Naive thymus-derived CD4-positive, alpha-beta T cell (primary cell): Measurements from ENCODE around the gene ANKRD26. TPM values are rescaled to one million over a fixed set of nuclear protein-coding genes. Genes with fewer than 3 reads are reported as not detected.
A peak's percentile ranks its signal among the peaks of the same experiment; 100 is the strongest.

ENCODE experiments used
- ATAC-seq: fragments of 150-1000 bp; cut with Tn5 transposase; 2 replicates; pipeline ENCODE4 v1.10.0; 2021; ENCODE audit warnings: mild to moderate bottlenecking, moderate library complexity
- CTCF ChIA-PET: fragments of 350-600 bp; sonication (Branson Sonifier 250); formaldehyde crosslinking; loops from one replicate; lab custom pipeline; 2021; ENCODE audit warnings: antibody characterized with exemption; lab: Charles Lee
- POLR2A ChIA-PET: fragments of 350-600 bp; sonication (Branson Sonifier 250); formaldehyde crosslinking; loops from one replicate; lab custom pipeline; 2021; ENCODE audit warnings: antibody characterized with exemption, inconsistent platforms; lab: Charles Lee
- DNase-seq, 9 donors: peaks; one replicate each; pipeline versions ENCODE4 v3.0.0 to v3.0.0-alpha.2; 2020 to 2022; ENCODE audit warnings: mixed read lengths in 1 of 9
- H3K27ac ChIP-seq: one replicate; pipeline ENCODE4 v1.7.0; 2013; ENCODE audit warnings: mild to moderate bottlenecking, low read depth, low read length, moderate library complexity
- H3K27me3 ChIP-seq, 2 donors: one replicate each; pipeline ENCODE4 v1.7.0; 2013; ENCODE audit warnings: low read length in 2 of 2, mild to moderate bottlenecking in 2 of 2, moderate library complexity in 2 of 2; ENCODE audit not compliant: control insufficient read depth in 2 of 2, insufficient read depth in 2 of 2
- H3K36me3 ChIP-seq, 3 experiments: 1 replicate in 2 of 3; 2 replicates in 1 of 3; pipeline ENCODE4 v1.7.0; 2013; ENCODE audit warnings: low read length in 3 of 3, mild to moderate bottlenecking in 3 of 3, moderate library complexity in 1 of 3; ENCODE audit not compliant: insufficient read depth in 3 of 3, control insufficient read depth in 2 of 3
- H3K4me1 ChIP-seq, 2 donors: one replicate each; pipeline ENCODE4 v1.7.0; 2013; ENCODE audit warnings: low read length in 2 of 2, mild to moderate bottlenecking in 2 of 2, moderate library complexity in 1 of 2; ENCODE audit not compliant: control insufficient read depth in 2 of 2, insufficient read depth in 2 of 2
- H3K4me3 ChIP-seq: 2 replicates; pipeline ENCODE4 v1.7.0; 2013; ENCODE audit warnings: mild to moderate bottlenecking, low read length
- H3K9me3 ChIP-seq, 3 experiments: 1 replicate in 2 of 3; 2 replicates in 1 of 3; pipeline ENCODE4 v1.7.0; 2013; ENCODE audit warnings: low read length in 3 of 3; ENCODE audit not compliant: control insufficient read depth in 2 of 3
- H3K27ac Mint-ChIP-seq, 9 donors: one replicate each; pipeline ENCODE4 v1.8.0; 2020 to 2022; ENCODE audit warnings: mixed read lengths in 9 of 9, mild to moderate bottlenecking in 8 of 9, moderate library complexity in 5 of 9, inconsistent platforms in 2 of 9
- H3K27me3 Mint-ChIP-seq, 5 donors: one replicate each; pipeline ENCODE4 v1.8.0; 2021 to 2022; ENCODE audit warnings: mixed read lengths in 5 of 5, mild to moderate bottlenecking in 1 of 5
- H3K36me3 Mint-ChIP-seq, 5 donors: one replicate each; pipeline ENCODE4 v1.8.0; 2020 to 2022; ENCODE audit warnings: mixed read lengths in 5 of 5, mild to moderate bottlenecking in 3 of 5, inconsistent platforms in 1 of 5
- H3K4me1 Mint-ChIP-seq, 7 donors: one replicate each; pipeline ENCODE4 v1.8.0; 2020 to 2022; ENCODE audit warnings: mixed read lengths in 7 of 7, mild to moderate bottlenecking in 3 of 7, inconsistent platforms in 1 of 7
- H3K4me3 Mint-ChIP-seq, 10 donors: one replicate each; pipeline ENCODE4 v1.8.0; 2020 to 2022; ENCODE audit warnings: mild to moderate bottlenecking in 10 of 10, mixed read lengths in 10 of 10, moderate library complexity in 6 of 10, inconsistent platforms in 2 of 10
- H3K9me3 Mint-ChIP-seq, 11 donors: one replicate each; pipeline ENCODE4 v1.8.0; 2020 to 2022; ENCODE audit warnings: mixed read lengths in 11 of 11, mild to moderate bottlenecking in 4 of 11, inconsistent platforms in 1 of 11, moderate library complexity in 1 of 11
- intact Hi-C, 2 donors: fragments of 100-400 bp; cut with micrococcal nuclease; formaldehyde crosslinking; loops; one replicate each; pipeline ENCODE4 v1.15.1; 2023
- polyA plus RNA-seq, 2 donors: library from polyadenylated mRNA; unstranded; fragments of 300-500 nt; fragmentation: Illumina TruSeq; gene quantifications; one replicate each; pipeline ENCODE4 v1.2.3, GENCODE V29; 2021
- total RNA-seq, 6 experiments: library from RNA in 5 of 6; stranded (reverse) in 5 of 6; gene quantifications; 1 replicate in 5 of 6; 2 replicates in 1 of 6; pipeline ENCODE4 v1.2.3 and lab custom pipeline; 2021 to 2026

Gene ANKRD26
- total RNA-seq = 10 to 100 TPM in 2 of 5 experiments, 1 to 10 TPM in 3; 6.4 to 14.2 (median 8.9) TPM
- 1 to 10 TPM; 2.9 to 3.9 TPM for polyA plus RNA-seq
- 64.2 reads per million, percentile 76 among the genes with 10 or more reads in this experiment for total RNA-seq (lab: John Stamatoyannopoulos, UW)

GRCh38 chr10:27099916-27100812, at the start of gene ANKRD26:
Gene ANKRD26, minus strand, starts transcription at chr10:27100494. Its CDS starts 168 bp downstream, at chr10:27100326.
- Mint-ChIP-seq H3K27me3 (peaks cover 0 to 2% (median 0%) of the 10 kb centered on the region in 5 donors), H3K36me3 (peaks cover 0 to 15% (median 4%) of the 10 kb centered on the region in 5 donors), H3K27ac (peak within 1 kb of the TSS; percentile 92 to 99 (median 98)), H3K4me1 (peaks cover 30 to 64% (median 51%) of the 10 kb centered on the region in 7 donors), H3K9me3 (peaks cover 0 to 13% (median 0%) of the 10 kb centered on the region in 11 donors), H3K4me3 (peak within 1 kb of the TSS; percentile 86 to 97 (median 92))
- H3K4me3 ChIP-seq = peak within 1 kb of the TSS; percentile 89
- intact Hi-C loops = loop anchor here (1.0 to 10.0 kb wide), 15 partner anchors 15 to 1433 kb away; partner anchors contain the start of genes ABI1 (in 1 of the 2), APBB1IP (in 1 of the 2), PDSS1 (in 1 of the 2) and RAB18 (in 1 of the 2)
- ChIA-PET CTCF (interaction anchor here (1.3 kb wide), 1 partner anchor 54 kb away, joined by 3 read pairs; the partner anchor contains the start of gene YME1L1), POLR2A (interaction anchor here (0.6 to 5.3 kb wide), 5 partner anchors 23 to 1711 kb away, joined by 3 to 43 read pairs (median 5); partner anchors contain the start of genes MASTL and YME1L1)
- DNase-seq = peak; percentile 92 to 97 (median 95)
- peaks cover 18 to 28% of the 10 kb centered on the region in 2 donors for H3K4me1 ChIP-seq
- H3K9me3 ChIP-seq = no peaks in the 10 kb centered on the region
- H3K27ac ChIP-seq = peak within 1 kb of the TSS; percentile 84
- H3K36me3 ChIP-seq = no peaks in the 10 kb centered on the region
- peak; percentile 76 for ATAC-seq
- H3K27me3 ChIP-seq = no peaks in the 10 kb centered on the region

GRCh38 chr10:27147701-27148100, 47.4 kb upstream of the ANKRD26 start:
- Mint-ChIP-seq H3K36me3 (peaks cover 3 to 44% (median 18%) of the 10 kb centered on the region in 5 donors), H3K27me3 (no peaks in the 10 kb centered on the region), H3K9me3 (no peaks in the 10 kb centered on the region), H3K4me3 (peak overlapping the region in 1 of 10 donors; percentile 39), H3K4me1 (peaks cover 26 to 66% (median 47%) of the 10 kb centered on the region in 7 donors), H3K27ac (peak overlapping the region in 1 of 9 donors; percentile 71)
- peaks cover 21 to 42% (median 27%) of the 10 kb centered on the region in 3 experiments for H3K36me3 ChIP-seq
- CTCF ChIA-PET = no interaction called here
- H3K27me3 ChIP-seq = no peaks in the 10 kb centered on the region
- POLR2A ChIA-PET = interaction anchor here (0.6 to 1.0 kb wide), 2 partner anchors 12 to 71 kb away, joined by 3 to 4 read pairs; no protein-coding TSS in a partner anchor
- peaks cover 6 to 8% of the 10 kb centered on the region in 2 donors for H3K4me1 ChIP-seq
- intact Hi-C loops = no loop called here
- DNase-seq (no peak), ATAC-seq (no peak)
- no peak overlapping the region for H3K4me3 ChIP-seq
- no peak overlapping the region for H3K27ac ChIP-seq
- no peaks in the 10 kb centered on the region for H3K9me3 ChIP-seq

- POLR2A ChIA-PET = interaction anchor here (1.1 kb wide), 1 partner anchor 96 kb away, joined by 3 read pairs; no protein-coding TSS in a partner anchor
- H3K27me3 Mint-ChIP-seq = no peaks in the 10 kb centered on the region
- peak; percentile 42 for ATAC-seq
- intact Hi-C loops = no loop called here
- no peaks in the 10 kb centered on the region for H3K9me3 ChIP-seq
- H3K4me1 Mint-ChIP-seq = peaks cover 12 to 49% (median 34%) of the 10 kb centered on the region in 7 donors
- CTCF ChIA-PET = interaction anchor here (0.6 to 1.2 kb wide), 2 partner anchors 8 to 622 kb away, joined by 3 to 4 read pairs; partner anchors contain the start of gene YME1L1
- no peak for DNase-seq
- H3K36me3 ChIP-seq = peaks cover 24 to 50% (median 27%) of the 10 kb centered on the region in 3 experiments
- H3K27me3 ChIP-seq = no peaks in the 10 kb centered on the region
- no peak overlapping the region for H3K4me3 ChIP-seq
- peaks cover 0 to 1% (median 0%) of the 10 kb centered on the region in 11 donors for H3K9me3 Mint-ChIP-seq
- peak overlapping the region in 2 of 9 donors; percentile 9 to 51 for H3K27ac Mint-ChIP-seq
- H3K4me1 ChIP-seq = no peaks in the 10 kb centered on the region
- H3K27ac ChIP-seq = no peak overlapping the region
- no peak overlapping the region for H3K4me3 Mint-ChIP-seq
- peaks cover 3 to 44% (median 13%) of the 10 kb centered on the region in 5 donors for H3K36me3 Mint-ChIP-seq
Observed at GRCh38 chr10:27145937-27146336, 45.6 kb upstream of the ANKRD26 start.

- H3K27me3 Mint-ChIP-seq = no peaks in the 10 kb centered on the region
- Histone ChIP-seq H3K4me1 (no peaks in the 10 kb centered on the region), H3K27me3 (no peaks in the 10 kb centered on the region), H3K27ac (no peak overlapping the region), H3K36me3 (peaks cover 28 to 57% (median 30%) of the 10 kb centered on the region in 3 experiments), H3K9me3 (no peaks in the 10 kb centered on the region), H3K4me3 (no peak overlapping the region)
- ChIA-PET CTCF (no interaction called here), POLR2A (interaction anchor here (0.7 kb wide), 1 partner anchor 10 kb away, joined by 3 read pairs; the partner anchor contains the start of gene YME1L1)
- H3K9me3 Mint-ChIP-seq = peaks cover 0 to 1% (median 0%) of the 10 kb centered on the region in 11 donors
- H3K4me1 Mint-ChIP-seq = peaks cover 8 to 34% (median 20%) of the 10 kb centered on the region in 7 donors
- intact Hi-C loops = no loop called here
- ATAC-seq (no peak), DNase-seq (no peak)
- H3K4me3 Mint-ChIP-seq = no peak overlapping the region
- H3K27ac Mint-ChIP-seq = peak overlapping the region in 1 of 9 donors; percentile 66
- H3K36me3 Mint-ChIP-seq = peaks cover 3 to 43% (median 12%) of the 10 kb centered on the region in 5 donors
Observed at GRCh38 chr10:27143686-27144085, 43.4 kb upstream of the ANKRD26 start.

GRCh38 chr10:27138277-27138676, 38.0 kb upstream of the ANKRD26 start:
- H3K9me3 Mint-ChIP-seq = peaks cover 0 to 3% (median 0%) of the 10 kb centered on the region in 11 donors
- Histone ChIP-seq H3K36me3 (peaks cover 14 to 61% (median 18%) of the 10 kb centered on the region in 3 experiments), H3K4me1 (no peaks in the 10 kb centered on the region), H3K9me3 (no peaks in the 10 kb centered on the region), H3K4me3 (no peak overlapping the region), H3K27me3 (no peaks in the 10 kb centered on the region), H3K27ac (no peak overlapping the region)
- intact Hi-C loops = loop anchor here in 1 of 2 donors (2.0 to 10.0 kb wide), 2 partner anchors 15 to 383 kb away; no protein-coding TSS in a partner anchor
- ChIA-PET CTCF (no interaction called here), POLR2A (interaction anchor here (1.1 kb wide), 1 partner anchor 17 kb away, joined by 3 read pairs; no protein-coding TSS in a partner anchor)
- peaks cover 4 to 31% (median 14%) of the 10 kb centered on the region in 5 donors for H3K36me3 Mint-ChIP-seq
- H3K4me3 Mint-ChIP-seq = no peak overlapping the region
- ATAC-seq (no peak), DNase-seq (no peak)
- peak overlapping the region in 3 of 9 donors; percentile 14 to 16 (median 15) for H3K27ac Mint-ChIP-seq
- no peaks in the 10 kb centered on the region for H3K27me3 Mint-ChIP-seq
- peaks cover 0 to 12% (median 4%) of the 10 kb centered on the region in 7 donors for H3K4me1 Mint-ChIP-seq

GRCh38 chr10:27134371-27134770, 34.1 kb upstream of the ANKRD26 start:
- H3K36me3 Mint-ChIP-seq = peaks cover 8 to 47% (median 30%) of the 10 kb centered on the region in 5 donors
- no peaks in the 10 kb centered on the region for H3K27me3 Mint-ChIP-seq
- Histone ChIP-seq H3K4me1 (no peaks in the 10 kb centered on the region), H3K4me3 (no peak overlapping the region), H3K27me3 (no peaks in the 10 kb centered on the region), H3K36me3 (peaks cover 10 to 74% (median 32%) of the 10 kb centered on the region in 3 experiments), H3K9me3 (no peaks in the 10 kb centered on the region), H3K27ac (no peak overlapping the region)
- H3K27ac Mint-ChIP-seq = peak overlapping the region in 2 of 9 donors; percentile 36 to 46
- ChIA-PET CTCF (interaction anchor here (1.0 kb wide), 1 partner anchor 226 kb away, joined by 4 read pairs; no protein-coding TSS in a partner anchor), POLR2A (no interaction called here)
- ATAC-seq (no peak), DNase-seq (no peak)
- intact Hi-C loops = loop anchor here in 1 of 2 donors (10.0 kb wide), 1 partner anchor 380 kb away; no protein-coding TSS in a partner anchor
- H3K9me3 Mint-ChIP-seq = peaks cover 0 to 2% (median 0%) of the 10 kb centered on the region in 11 donors
- no peak overlapping the region for H3K4me3 Mint-ChIP-seq
- peaks cover 7 to 24% (median 14%) of the 10 kb centered on the region in 7 donors for H3K4me1 Mint-ChIP-seq
